Tracheal epithelial cell (primary cell): Measurements from ENCODE around the gene ZNF514. TPM values are rescaled to one million over a fixed set of nuclear protein-coding genes. Genes with fewer than 3 reads are reported as not detected.

ENCODE experiments used
- total RNA-seq: library from RNA; depleted of rRNA; stranded (reverse); fragments of >200 nt; gene quantifications from 2 replicates; pipeline ENCODE4 v1.2.1, GENCODE V29; 2014

The ZNF514 gene
- total RNA-seq = 12.8 and 15.9 TPM in 2 replicates

GRCh38 chr2:95159690-95160449 lies at the start of gene ZNF514:
Gene ZNF514 (minus strand): TSS chr2:95159848. CDS start chr2:95153253, 6,595 bp downstream.

GRCh38 chr2:95207111-95207961 lies 47.7 kb upstream of the ZNF514 start, which contains the start of gene ZNF892:
Gene ZNF892 (plus strand): TSS chr2:95207521. CDS start chr2:95207816, 295 bp downstream.

GRCh38 chr2:95165371-95166064 lies 5.9 kb upstream of the ZNF514 start, which contains the start of gene ZNF2:
Gene ZNF2 (plus strand): TSS chr2:95165809. CDS start chr2:95176227, 10,418 bp downstream.

GRCh38 chr2:95121407-95122196 lies 38.0 kb downstream of the ZNF514 start, which contains the start of gene MRPS5:
Gene MRPS5 (minus strand): TSS chr2:95121808. CDS start chr2:95121791, 17 bp downstream.

Other genes starting within 250 kb of the ZNF514 start
- gene MAL, start 134.1 kb downstream of the ZNF514 start, total RNA-seq = 1.3 and 55.9 TPM in 2 replicates
- 53.1 and 62.2 TPM in 2 replicates for gene MRPS5, start 38.0 kb downstream of the ZNF514 start, total RNA-seq
- 5.5 and 6.7 TPM in 2 replicates for gene ZNF2, start 6.0 kb upstream of the ZNF514 start, total RNA-seq
- gene ZNF892, start 47.7 kb upstream of the ZNF514 start, total RNA-seq = 4.5 and 7.2 TPM in 2 replicates
- gene PROM2, start 114.6 kb upstream of the ZNF514 start, total RNA-seq = 37.1 and 59.9 TPM in 2 replicates
- 11.1 TPM in 1 of 2 replicates, not detected in the other for gene KCNIP3, start 137.5 kb upstream of the ZNF514 start, total RNA-seq
- 25.6 and 38.3 TPM in 2 replicates for gene FAHD2A, start 242.9 kb upstream of the ZNF514 start, total RNA-seq